IMR-90 (cell line): ENCODE measurements around the gene KRT80. TPM values are rescaled to one million over a fixed set of nuclear protein-coding genes. Genes with fewer than 3 reads are reported as not detected.

Experiments used
- ATAC-seq: fragments of 200-7000 bp; cut with Tn5 transposase; 2 replicates; pipeline ENCODE4 v1.9.1; 2020; ENCODE audit warnings: low read depth, mild to moderate bottlenecking, moderate library complexity
- BruUV-seq: library from RNA; stranded (reverse); fragments of 400-500 nt; replicated peaks from 2 replicates; lab custom pipeline; 2021; lab: Mats Ljungman, UMichigan
- CTCF ChIA-PET: fragments of 300-600 bp; formaldehyde crosslinking; extraction: SDS; loops from one replicate; lab custom pipeline; 2021; ENCODE audit warnings: antibody characterized with exemption; lab: Yijun Ruan, JAX
- POLR2A ChIA-PET: fragments of 300-600 bp; sonication (Branson Sonifier 250); formaldehyde crosslinking; loops from one replicate; lab custom pipeline; 2022; ENCODE audit warnings: antibody characterized with exemption; ENCODE audit not compliant: unreplicated experiment; lab: Charles Lee
- DNase-seq: peaks from one replicate; pipeline ENCODE4 v3.0.0; 2013
- H2AFZ ChIP-seq: replicated peaks from 2 replicates; pipeline ENCODE3; 2013; ENCODE audit warnings: low read length, mild to moderate bottlenecking; ENCODE audit not compliant: poor library complexity
- H2AK5ac ChIP-seq: 2 replicates; pipeline ENCODE4 v1.6.1; 2013; ENCODE audit warnings: low read depth, low read length, inconsistent platforms
- H2AK9ac ChIP-seq: replicated peaks from 2 replicates; pipeline ENCODE3; 2013; ENCODE audit warnings: mild to moderate bottlenecking, low read depth, low read length, moderate library complexity; ENCODE audit not compliant: poor library complexity
- H2BK120ac ChIP-seq: 2 replicates; pipeline ENCODE4 v1.6.1; 2013; ENCODE audit warnings: low read depth, low read length, inconsistent platforms
- H2BK15ac ChIP-seq: 3 replicates; pipeline ENCODE4 v1.6.1; 2013; ENCODE audit warnings: low read depth, low read length, inconsistent platforms
- H2BK20ac ChIP-seq: 2 replicates; pipeline ENCODE4 v1.6.1; 2013; ENCODE audit warnings: low read depth, mild to moderate bottlenecking, inconsistent platforms, low read length, moderate library complexity
- H2BK5ac ChIP-seq: 2 replicates; pipeline ENCODE4 v1.6.1; 2013; ENCODE audit warnings: mild to moderate bottlenecking, low read depth, low read length, inconsistent platforms; ENCODE audit not compliant: poor library complexity, severe bottlenecking
- H3K14ac ChIP-seq: replicated peaks from 2 replicates; pipeline ENCODE4 v1.6.1; 2013; ENCODE audit warnings: low read depth, low read length, inconsistent platforms
- H3K18ac ChIP-seq: 2 replicates; pipeline ENCODE4 v1.6.1; 2013; ENCODE audit warnings: low read depth, low read length, control low read depth
- H3K23ac ChIP-seq: 2 replicates; pipeline ENCODE4 v1.6.1; 2013; ENCODE audit warnings: low read depth, low read length, inconsistent platforms
- H3K27ac ChIP-seq: 2 replicates; pipeline ENCODE4 v1.5.1; 2013; ENCODE audit warnings: mild to moderate bottlenecking, control low read depth, low read length; ENCODE audit not compliant: insufficient read depth
- H3K27me3 ChIP-seq: 2 replicates; pipeline ENCODE4 v1.6.1; 2013; ENCODE audit warnings: low read length; ENCODE audit not compliant: control insufficient read depth, insufficient read depth
- H3K36me3 ChIP-seq: 2 replicates; pipeline ENCODE4 v1.6.1; 2013; ENCODE audit warnings: low read length, mixed read lengths; ENCODE audit not compliant: control insufficient read depth, insufficient read depth
- H3K4ac ChIP-seq: 2 replicates; pipeline ENCODE4 v1.6.1; 2013; ENCODE audit warnings: low read depth, low read length, inconsistent platforms
- H3K4me1 ChIP-seq: 2 replicates; pipeline ENCODE4 v1.6.1; 2013; ENCODE audit warnings: low read length, mixed read lengths; ENCODE audit not compliant: control insufficient read depth, insufficient read depth
- H3K4me2 ChIP-seq: 2 replicates; pipeline ENCODE4 v1.6.1; 2013; ENCODE audit warnings: low read depth, mild to moderate bottlenecking, control low read depth, low read length, moderate library complexity
- H3K4me3 ChIP-seq: 2 replicates; pipeline ENCODE4 v1.5.1; 2013; ENCODE audit warnings: low read depth, mild to moderate bottlenecking, control low read depth, low read length, moderate library complexity; ENCODE audit not compliant: insufficient read depth
- H3K56ac ChIP-seq: 2 replicates; pipeline ENCODE4 v1.6.1; 2013; ENCODE audit warnings: low read length, inconsistent platforms; ENCODE audit not compliant: insufficient read depth; ENCODE audit errors: extremely low read depth
- H3K79me1 ChIP-seq, 2 experiments: 2 replicates each; pipeline ENCODE4 v1.6.1; 2013; ENCODE audit warnings: low read length in 2 of 2, inconsistent platforms in 1 of 2, low read depth in 1 of 2
- H3K9ac ChIP-seq: 2 replicates; pipeline ENCODE4 v1.6.1; 2013; ENCODE audit warnings: low read depth, low read length, control low read depth
- H3K9me1 ChIP-seq: 2 replicates; pipeline ENCODE4 v1.6.1; 2013; ENCODE audit warnings: low read length, inconsistent platforms; ENCODE audit not compliant: insufficient read depth
- H3K9me3 ChIP-seq: 2 replicates; pipeline ENCODE4 v1.6.1; 2013; ENCODE audit warnings: low read length; ENCODE audit not compliant: control insufficient read depth, insufficient read depth
- H4K20me1 ChIP-seq: 2 replicates; pipeline ENCODE4 v1.6.1; 2013; ENCODE audit warnings: low read length, inconsistent platforms; ENCODE audit not compliant: insufficient read depth
- H4K5ac ChIP-seq: 2 replicates; pipeline ENCODE4 v1.6.1; 2013; ENCODE audit warnings: mild to moderate bottlenecking, low read depth, low read length, control low read depth
- H4K8ac ChIP-seq, 2 experiments: 2 replicates each; pipeline ENCODE4 v1.6.1; 2013; ENCODE audit warnings: low read depth in 2 of 2, low read length in 2 of 2, control low read depth in 1 of 2, inconsistent platforms in 1 of 2
- H4K91ac ChIP-seq: 2 replicates; pipeline ENCODE4 v1.6.1; 2013; ENCODE audit warnings: low read depth, low read length, inconsistent platforms; ENCODE audit not compliant: insufficient read depth
- BHLHE40 ChIP-seq: fragments of 150-350 bp; IDR thresholded peaks from 2 replicates; pipeline ENCODE4 v1.6.1; 2016; ENCODE audit warnings: mild to moderate bottlenecking, low read depth, low read length
- FOS ChIP-seq: fragments of 150-350 bp; IDR thresholded peaks from 2 replicates; pipeline ENCODE4 v1.6.1; 2016; ENCODE audit warnings: low read depth, low read length
- MXI1 ChIP-seq: IDR thresholded peaks from 2 replicates; pipeline ENCODE4 v1.6.1; 2012; ENCODE audit warnings: low read depth, mild to moderate bottlenecking, low read length, moderate library complexity, borderline replicate concordance
- NFE2L2 ChIP-seq: fragments of 150-350 bp; IDR thresholded peaks from 2 replicates; pipeline ENCODE4 v1.6.1; 2016; ENCODE audit warnings: low read depth, mild to moderate bottlenecking, low read length
- POLR2A ChIP-seq: IDR thresholded peaks from 2 replicates; pipeline ENCODE4 v1.6.1; 2012; ENCODE audit warnings: mild to moderate bottlenecking, low read depth, low read length
- RAD21 ChIP-seq: IDR thresholded peaks from 2 replicates; pipeline ENCODE4 v1.6.1; 2012; ENCODE audit warnings: low read length, improper control_type of control experiment
- RFX5 ChIP-seq: IDR thresholded peaks from 2 replicates; pipeline ENCODE4 v1.8.0; 2012; ENCODE audit warnings: low read depth, mild to moderate bottlenecking, low read length, moderate library complexity
- SMC3 ChIP-seq: fragments of 150-350 bp; IDR thresholded peaks from 2 replicates; pipeline ENCODE4 v1.6.1; 2016; ENCODE audit warnings: low read depth, mild to moderate bottlenecking, antibody characterized with exemption, low read length, moderate library complexity
- WGBS, 2 experiments: methylation state at CpG; one replicate each; pipeline versions ENCODE4 v1.1.5 to v1.1.7; 2013; ENCODE audit warnings: missing lambda C conversion rate in 2 of 2; ENCODE audit not compliant: insufficient read length in 1 of 2; ENCODE audit errors: extremely low coverage in 2 of 2; 5-methylcytosine and 5-hydroxymethylcytosine counted together
- dilution Hi-C: fragments of 300-500 bp; cut with HindIII; formaldehyde crosslinking; loops from one replicate; pipeline ENCODE4 v1.14.3; 2018; ENCODE audit warnings: low sequenced_read_pairs; ENCODE audit not compliant: unreplicated experiment
- in situ Hi-C: fragments of 300-500 bp; cut with MboI; formaldehyde crosslinking; loops from 3 replicates; pipeline ENCODE4 v1.14.3; 2019; ENCODE audit warnings: low sequenced_read_pairs, inconsistent platforms, mixed read lengths
- intact Hi-C: fragments of 100-400 bp; cut with micrococcal nuclease; formaldehyde crosslinking; loops from 2 replicates; pipeline ENCODE4 v1.10.0; 2022
- polyA plus RNA-seq, 3 experiments: library from polyadenylated mRNA; depleted of rRNA; stranded (reverse); fragments of >200 nt; gene quantifications; 2 replicates each; pipeline ENCODE4 v1.2.3, GENCODE V29; 2012; ENCODE audit warnings: low replicate concordance in 1 of 3
- total RNA-seq: library from RNA; depleted of rRNA; stranded (reverse); fragments of >200 nt; gene quantifications from 2 replicates; pipeline ENCODE4 v1.2.3, GENCODE V29; 2012
- TF ChIP-seq, protein P1 (sequence below): fragments of 150-350 bp; IDR thresholded peaks from 2 replicates; pipeline ENCODE4 v1.6.1; 2017; ENCODE audit warnings: mild to moderate bottlenecking, antibody characterized with exemption, low read length, low read depth
- TF ChIP-seq, protein P2 (sequence below): fragments of 150-350 bp; IDR thresholded peaks from 2 replicates; pipeline ENCODE4 v1.6.1; 2016; ENCODE audit warnings: low read depth, mild to moderate bottlenecking, low read length, moderate library complexity, borderline replicate concordance
- TF ChIP-seq, protein P3 (sequence below): conservative IDR thresholded peaks from 2 replicates; pipeline ENCODE4 v1.5.1; 2012; ENCODE audit warnings: mild to moderate bottlenecking, low read depth, low read length, improper control_type of control experiment

KRT80 gene
- total and polyA plus RNA-seq, 2 of the 4 experiments (the other 2 are of a cell fraction), result 0.54 to 3.4 TPM

DNA sequence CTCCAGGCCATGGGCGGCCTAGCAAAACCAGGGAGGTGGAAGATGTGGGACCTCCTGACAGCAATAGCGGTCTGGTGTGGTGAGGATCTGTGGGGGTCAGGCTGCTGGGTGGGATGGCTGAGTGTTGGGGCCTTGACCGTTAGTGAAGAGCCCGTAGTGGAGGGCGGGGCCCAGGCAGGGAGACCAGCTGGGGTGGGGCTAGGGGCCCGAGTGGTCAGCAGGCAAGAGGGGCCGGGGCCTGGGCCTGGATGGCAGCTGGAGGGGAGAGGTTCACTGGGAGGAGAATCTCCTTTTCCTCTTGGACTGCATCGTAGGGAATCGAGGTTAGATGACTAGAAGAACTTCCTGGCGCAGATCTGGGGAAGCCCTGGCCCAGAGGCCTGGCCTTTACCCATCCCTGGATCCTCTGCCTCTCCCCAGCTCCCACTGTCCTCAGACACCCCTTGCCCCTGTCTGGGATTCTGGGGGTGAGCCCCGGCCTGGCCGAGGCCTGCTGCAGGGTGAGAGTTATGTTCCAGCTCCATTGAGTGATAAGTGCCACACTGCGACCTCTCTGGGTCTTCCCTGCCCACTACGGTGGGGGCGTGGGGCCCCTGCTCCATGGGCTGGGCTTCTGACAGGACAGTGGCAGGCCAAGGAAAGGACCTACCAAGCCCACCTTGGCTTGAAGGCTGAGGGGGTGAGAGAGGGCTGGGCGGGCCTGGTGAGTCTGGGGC lies 47.1 kb downstream of the KRT80 start (continued):
- TF ChIP-seq SMC3 (no peak), BHLHE40 (no peak)

DNA sequence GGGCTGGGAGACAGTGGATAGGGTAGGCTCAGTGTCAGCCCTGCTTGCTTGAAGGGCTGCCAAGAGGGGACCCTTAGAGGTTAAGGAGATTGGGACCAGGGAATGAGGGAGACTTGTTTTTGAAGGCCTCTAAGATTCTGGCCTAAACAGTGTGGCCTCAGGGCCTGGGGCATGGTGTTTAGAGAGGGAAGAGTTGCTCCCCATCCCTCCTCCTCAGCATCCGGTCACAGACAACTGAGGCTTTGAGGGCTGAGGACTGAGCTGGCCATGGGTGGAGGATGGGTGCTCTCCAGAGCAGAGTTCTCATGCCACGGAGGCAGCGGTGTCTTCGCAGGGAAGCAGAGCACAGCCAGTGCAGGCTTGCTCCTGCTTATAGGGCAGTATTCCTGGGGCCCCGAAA lies 49.4 kb downstream of the KRT80 start:
- Histone ChIP-seq H4K20me1 (no peaks in the 10 kb centered on the region), H3K18ac (no peak overlapping the region), H3K4me1 (peaks cover 24% of the 10 kb centered on the region), H3K14ac (no peak overlapping the region), H3K4me3 (no peak overlapping the region), H3K79me1 (peaks cover 8 to 20% of the 10 kb centered on the region in 2 experiments; a peak in 3 of 4 replicates), H2BK5ac (no peak overlapping the region), H3K9me3 (no peaks in the 10 kb centered on the region), H3K4me2 (no peak overlapping the region), H3K4ac (peak overlapping the region; percentile 40; the same call in 1 of the 2 replicates), H2AK9ac (no peak overlapping the region), H3K27ac (no peak overlapping the region), H2BK120ac (no peak overlapping the region), H3K9me1 (peaks cover 23% of the 10 kb centered on the region), H3K9ac (no peak overlapping the region), H2BK20ac (peak overlapping the region; percentile 47), H2BK15ac (no peak overlapping the region), H3K56ac (no peak overlapping the region), H3K36me3 (no peaks in the 10 kb centered on the region), H2AFZ (no peak overlapping the region), H4K8ac (no peak overlapping the region), H2AK5ac (0 out of 2 replicates have a peak overlapping the region, but pooled peaks have one; percentile 24), H4K5ac (no peak overlapping the region), H3K23ac (no peak overlapping the region), H3K27me3 (no peaks in the 10 kb centered on the region), H4K91ac (peak overlapping the region; percentile 51; the same call in 1 of the 2 replicates)
- CTCF ChIA-PET, result interaction anchor here (1.0 kb wide), 1 partner anchor 185 kb away, joined by 4 read pairs; no protein-coding TSS in a partner anchor
- in situ Hi-C loops, result no loop called here
- TF ChIP-seq, protein P1, sequence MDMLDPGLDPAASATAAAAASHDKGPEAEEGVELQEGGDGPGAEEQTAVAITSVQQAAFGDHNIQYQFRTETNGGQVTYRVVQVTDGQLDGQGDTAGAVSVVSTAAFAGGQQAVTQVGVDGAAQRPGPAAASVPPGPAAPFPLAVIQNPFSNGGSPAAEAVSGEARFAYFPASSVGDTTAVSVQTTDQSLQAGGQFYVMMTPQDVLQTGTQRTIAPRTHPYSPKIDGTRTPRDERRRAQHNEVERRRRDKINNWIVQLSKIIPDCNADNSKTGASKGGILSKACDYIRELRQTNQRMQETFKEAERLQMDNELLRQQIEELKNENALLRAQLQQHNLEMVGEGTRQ, result no peak
- TF ChIP-seq, protein P2, sequence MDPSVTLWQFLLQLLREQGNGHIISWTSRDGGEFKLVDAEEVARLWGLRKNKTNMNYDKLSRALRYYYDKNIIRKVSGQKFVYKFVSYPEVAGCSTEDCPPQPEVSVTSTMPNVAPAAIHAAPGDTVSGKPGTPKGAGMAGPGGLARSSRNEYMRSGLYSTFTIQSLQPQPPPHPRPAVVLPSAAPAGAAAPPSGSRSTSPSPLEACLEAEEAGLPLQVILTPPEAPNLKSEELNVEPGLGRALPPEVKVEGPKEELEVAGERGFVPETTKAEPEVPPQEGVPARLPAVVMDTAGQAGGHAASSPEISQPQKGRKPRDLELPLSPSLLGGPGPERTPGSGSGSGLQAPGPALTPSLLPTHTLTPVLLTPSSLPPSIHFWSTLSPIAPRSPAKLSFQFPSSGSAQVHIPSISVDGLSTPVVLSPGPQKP, result no peak
- TF ChIP-seq RAD21 (no peak), RFX5 (no peak), POLR2A (no peak), NFE2L2 (no peak), FOS (no peak), MXI1 (no peak)
- TF ChIP-seq, protein P3, sequence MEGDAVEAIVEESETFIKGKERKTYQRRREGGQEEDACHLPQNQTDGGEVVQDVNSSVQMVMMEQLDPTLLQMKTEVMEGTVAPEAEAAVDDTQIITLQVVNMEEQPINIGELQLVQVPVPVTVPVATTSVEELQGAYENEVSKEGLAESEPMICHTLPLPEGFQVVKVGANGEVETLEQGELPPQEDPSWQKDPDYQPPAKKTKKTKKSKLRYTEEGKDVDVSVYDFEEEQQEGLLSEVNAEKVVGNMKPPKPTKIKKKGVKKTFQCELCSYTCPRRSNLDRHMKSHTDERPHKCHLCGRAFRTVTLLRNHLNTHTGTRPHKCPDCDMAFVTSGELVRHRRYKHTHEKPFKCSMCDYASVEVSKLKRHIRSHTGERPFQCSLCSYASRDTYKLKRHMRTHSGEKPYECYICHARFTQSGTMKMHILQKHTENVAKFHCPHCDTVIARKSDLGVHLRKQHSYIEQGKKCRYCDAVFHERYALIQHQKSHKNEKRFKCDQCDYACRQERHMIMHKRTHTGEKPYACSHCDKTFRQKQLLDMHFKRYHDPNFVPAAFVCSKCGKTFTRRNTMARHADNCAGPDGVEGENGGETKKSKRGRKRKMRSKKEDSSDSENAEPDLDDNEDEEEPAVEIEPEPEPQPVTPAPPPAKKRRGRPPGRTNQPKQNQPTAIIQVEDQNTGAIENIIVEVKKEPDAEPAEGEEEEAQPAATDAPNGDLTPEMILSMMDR, result no peak
- 20% methylated on average over 1 of the region's 5 CpGs; no CpG with 5 or more reads in 1 of the 2 experiments for WGBS, 2 experiments
- intact Hi-C loops, result no loop called here
- dilution Hi-C loops, result no loop called here
- no peak for ATAC-seq
- DNase-seq, result no peak
- POLR2A ChIA-PET, result no interaction called here
- BruUV-seq, result no TSS peak
